K562 (cell line): Measurements from ENCODE around the gene NHS. TPM values are rescaled to one million over a fixed set of nuclear protein-coding genes. Genes with fewer than 3 reads are reported as not detected.

Source experiments
- ATAC-seq: fragments of 200-7000 bp; cut with Tn5 transposase; 3 replicates; pipeline ENCODE4 v1.9.1; 2020; ENCODE audit warnings: moderate library complexity
- BruUV-seq: library from RNA; stranded (reverse); fragments of 400-500 nt; replicated peaks from 2 replicates; lab custom pipeline; 2021; lab: Mats Ljungman, UMichigan
- CTCF ChIA-PET: fragments of 300-600 bp; formaldehyde crosslinking; extraction: SDS; loops from one replicate; lab custom pipeline; 2021; ENCODE audit warnings: low intra/inter-chr PET ratio; lab: Yijun Ruan, JAX
- POLR2A ChIA-PET: fragments of 300-600, 350-650 bp; sonication (Branson Sonifier 250); formaldehyde crosslinking; extraction: SDS; loops from one replicate; lab custom pipeline; 2021; ENCODE audit warnings: antibody characterized with exemption, inconsistent platforms; lab: Yijun Ruan, JAX
- DNase-seq, 4 experiments: peaks; one replicate each; pipeline versions ENCODE4 v3.0.0 to v3.0.0-alpha.2; 2011 to 2018; ENCODE audit warnings: low spot score in 3 of 4, mixed read lengths in 3 of 4; ENCODE audit errors: extremely low read depth in 1 of 4
- FAIRE-seq: peaks from 2 replicates; lab custom pipeline; 2011; peaks lifted over from hg19 to GRCh38; lab: Jason Lieb, UNC
- H2AFZ ChIP-seq: 2 replicates; pipeline ENCODE4 v1.6.0; 2011; ENCODE audit warnings: low read depth, low read length, control low read depth, inconsistent platforms
- H3K27ac ChIP-seq: fragments of 200-600 bp; 3 replicates; pipeline ENCODE4 v1.8.0; 2011; ENCODE audit warnings: low read depth, mild to moderate bottlenecking, control low read depth, inconsistent platforms, low read length, moderate library complexity, mixed read lengths; ENCODE audit errors: extremely low read depth
- H3K27me3 ChIP-seq, 2 experiments: fragments of 300-600 bp in 1 of 2; 2 replicates in 1 of 2; 3 replicates in 1 of 2; pipeline versions ENCODE4 v1.6.0 to v1.8.0; 2011; ENCODE audit warnings: inconsistent platforms in 2 of 2, low read length in 2 of 2, mild to moderate bottlenecking in 1 of 2, mixed read lengths in 1 of 2, moderate library complexity in 1 of 2; ENCODE audit not compliant: control insufficient read depth in 2 of 2, insufficient read depth in 2 of 2
- H3K36me3 ChIP-seq: fragments of 300-600 bp; 3 replicates; pipeline ENCODE4 v1.8.0; 2011; ENCODE audit warnings: mild to moderate bottlenecking, low read length, inconsistent platforms; ENCODE audit not compliant: control insufficient read depth, insufficient read depth
- H3K4me1 ChIP-seq, 2 experiments: fragments of 200-600 bp in 1 of 2; replicated peaks in 1 of 2; 2 replicates in 1 of 2; 3 replicates in 1 of 2; pipeline versions ENCODE4 v1.5.1 to v1.8.0; 2011; ENCODE audit warnings: inconsistent platforms in 2 of 2, low read length in 2 of 2, mild to moderate bottlenecking in 1 of 2, mixed read lengths in 1 of 2, moderate library complexity in 1 of 2; ENCODE audit not compliant: control insufficient read depth in 2 of 2, insufficient read depth in 2 of 2
- H3K4me2 ChIP-seq: 2 replicates; pipeline ENCODE4 v1.6.1; 2011; ENCODE audit warnings: low read length, control low read depth, inconsistent platforms, mixed read lengths; ENCODE audit not compliant: insufficient read depth
- H3K4me3 ChIP-seq: fragments of 200-600 bp; sonication (generic), shearing (Covaris generic); 2 replicates; pipeline ENCODE4 v1.5.1; 2016; ENCODE audit warnings: control low read depth, inconsistent platforms
- H3K79me2 ChIP-seq: fragments of 200-600 bp; 3 replicates; pipeline ENCODE4 v1.8.0; 2011; ENCODE audit warnings: low read length, inconsistent platforms; ENCODE audit not compliant: control insufficient read depth, insufficient read depth
- H3K9ac ChIP-seq, 2 experiments: 2 replicates each; pipeline versions ENCODE4 v1.6.0 to v1.6.1; 2011; ENCODE audit warnings: low read depth in 2 of 2, low read length in 2 of 2, control low read depth in 1 of 2, inconsistent platforms in 1 of 2, mild to moderate bottlenecking in 1 of 2, mixed read lengths in 1 of 2; ENCODE audit not compliant: insufficient read depth in 1 of 2
- H3K9me1 ChIP-seq: one replicate; pipeline ENCODE4 v1.6.0; 2011; ENCODE audit warnings: inconsistent platforms, mild to moderate bottlenecking, low read length, moderate library complexity; ENCODE audit not compliant: control insufficient read depth, insufficient read depth
- H3K9me3 ChIP-seq: replicated peaks from 2 replicates; pipeline ENCODE4 v1.5.1; 2011; ENCODE audit warnings: low read depth, low read length, inconsistent platforms; ENCODE audit not compliant: control insufficient read depth, insufficient read depth
- H4K20me1 ChIP-seq: replicated peaks from 2 replicates; pipeline ENCODE4 v1.6.1; 2011; ENCODE audit warnings: low read length, inconsistent platforms, mixed read lengths; ENCODE audit not compliant: control insufficient read depth, insufficient read depth
- COPS2 ChIP-seq: fragments of 450-650 bp; conservative IDR thresholded peaks from 2 replicates; pipeline ENCODE4 v1.6.1; 2016; ENCODE audit warnings: mild to moderate bottlenecking, moderate library complexity
- EWSR1 ChIP-seq: fragments of 450-650 bp; IDR thresholded peaks from 2 replicates; pipeline ENCODE4 v1.6.1; 2018; ENCODE audit warnings: borderline replicate concordance, mild to moderate bottlenecking, low read depth, moderate library complexity; ENCODE audit not compliant: partially characterized antibody
- NFYB ChIP-seq: IDR thresholded peaks from 2 replicates; pipeline ENCODE4 v1.6.1; 2011; ENCODE audit warnings: mild to moderate bottlenecking, moderate library complexity; ENCODE audit not compliant: insufficient read length; ENCODE audit errors: extremely low read depth
- PCBP2 ChIP-seq: fragments of 200-400 bp; formaldehyde crosslinking; IDR thresholded peaks from 2 replicates; pipeline ENCODE4 v1.6.1; 2018; ENCODE audit warnings: low read length, low read depth, mild to moderate bottlenecking, moderate library complexity; ENCODE audit not compliant: poor library complexity, severe bottlenecking
- STAT6 ChIP-seq: sonication (generic); formaldehyde crosslinking; IDR thresholded peaks from 2 replicates; pipeline ENCODE4 v1.8.1; 2023; ENCODE audit warnings: mild to moderate bottlenecking, missing genetic modification reagents
- WGBS: fragments of 100-300 bp; shearing (Covaris generic); methylation state at CpG from one replicate; pipeline ENCODE4 v1.1.6; 2016; ENCODE audit warnings: low coverage, mixed read lengths; ENCODE audit not compliant: insufficient coverage; ENCODE audit errors: missing lambda C conversion rate; 5-methylcytosine and 5-hydroxymethylcytosine counted together
- in situ Hi-C: fragments of 300-500 bp; cut with MboI; formaldehyde crosslinking; loops from 4 replicates; pipeline ENCODE4 v1.15.0; 2018; ENCODE audit warnings: inconsistent platforms, mixed read lengths
- intact Hi-C: fragments of 100-400 bp; cut with micrococcal nuclease; formaldehyde crosslinking; loops from 2 replicates; pipeline ENCODE4 v1.14.2; 2022
- polyA plus RNA-seq, 8 experiments: library from polyadenylated mRNA; depleted of rRNA in 4 of 8; stranded (reverse) in 5 of 8; unstranded in 3 of 8; fragments of >200 nt; fragmentation: Nextera tagmentation in 2 of 8; fragmentation: Illumina TruSeq in 1 of 8; extraction: Ambion mirVana in 2 of 8; extraction: Trizol in 1 of 8; gene quantifications; 2 replicates each; pipeline versions ENCODE4 v1.2.1 to v1.2.3, GENCODE V29; 2011 to 2014; ENCODE audit warnings: inconsistent platforms in 1 of 8, missing spikeins in 1 of 8
- total RNA-seq, 7 experiments: library from RNA; depleted of rRNA in 6 of 7; stranded (reverse); fragments of >200 nt in 6 of 7; fragmentation: Illumina TruSeq in 2 of 7; extraction: Trizol in 2 of 7; gene quantifications; 2 replicates each; pipeline versions ENCODE4 v1.2.1 to v1.2.3, GENCODE V29; 2011 to 2021; ENCODE audit warnings: low replicate concordance in 1 of 7
- TF ChIP-seq, protein P1 (sequence below), 2 experiments: fragments of 450-650 bp; formaldehyde crosslinking in 1 of 2; IDR thresholded peaks; 2 replicates each; pipeline versions ENCODE4 v1.4.0 to v1.6.1; 2014 to 2020; ENCODE audit warnings: mild to moderate bottlenecking in 2 of 2, borderline replicate concordance in 1 of 2, low read depth in 1 of 2
- TF ChIP-seq, protein P2 (sequence below): fragments of 250-450 bp; sonication (Bioruptor Pico); IDR thresholded peaks from 2 replicates; pipeline ENCODE4 v1.5.0; 2022; ENCODE audit warnings: mild to moderate bottlenecking

Gene NHS
- total and polyA plus RNA-seq, 9 of the 15 experiments (the other 6 are each of a cell fraction or from before 2014, with no cell fraction given) = 0.02 TPM; not detected in 8

GRCh38 chrX:17520016-17520615 lies 145.1 kb downstream of the NHS start:
- Histone ChIP-seq H3K4me1 (no peaks in the 10 kb centered on the region), H3K9ac (no peak overlapping the region), H3K36me3 (no peaks in the 10 kb centered on the region), H3K79me2 (no peaks in the 10 kb centered on the region), H3K27me3 (no peaks in the 10 kb centered on the region), H3K4me2 (no peak overlapping the region), H2AFZ (no peak overlapping the region), H3K4me3 (no peak overlapping the region), H3K9me3 (no peaks in the 10 kb centered on the region), H3K9me1 (no peaks in the 10 kb centered on the region), H3K27ac (no peak overlapping the region), H4K20me1 (no peaks in the 10 kb centered on the region)
- intact Hi-C loops (no loop called here), in situ Hi-C loops (no loop called here)
- DNase-seq = no peak
- TF ChIP-seq, protein P1, sequence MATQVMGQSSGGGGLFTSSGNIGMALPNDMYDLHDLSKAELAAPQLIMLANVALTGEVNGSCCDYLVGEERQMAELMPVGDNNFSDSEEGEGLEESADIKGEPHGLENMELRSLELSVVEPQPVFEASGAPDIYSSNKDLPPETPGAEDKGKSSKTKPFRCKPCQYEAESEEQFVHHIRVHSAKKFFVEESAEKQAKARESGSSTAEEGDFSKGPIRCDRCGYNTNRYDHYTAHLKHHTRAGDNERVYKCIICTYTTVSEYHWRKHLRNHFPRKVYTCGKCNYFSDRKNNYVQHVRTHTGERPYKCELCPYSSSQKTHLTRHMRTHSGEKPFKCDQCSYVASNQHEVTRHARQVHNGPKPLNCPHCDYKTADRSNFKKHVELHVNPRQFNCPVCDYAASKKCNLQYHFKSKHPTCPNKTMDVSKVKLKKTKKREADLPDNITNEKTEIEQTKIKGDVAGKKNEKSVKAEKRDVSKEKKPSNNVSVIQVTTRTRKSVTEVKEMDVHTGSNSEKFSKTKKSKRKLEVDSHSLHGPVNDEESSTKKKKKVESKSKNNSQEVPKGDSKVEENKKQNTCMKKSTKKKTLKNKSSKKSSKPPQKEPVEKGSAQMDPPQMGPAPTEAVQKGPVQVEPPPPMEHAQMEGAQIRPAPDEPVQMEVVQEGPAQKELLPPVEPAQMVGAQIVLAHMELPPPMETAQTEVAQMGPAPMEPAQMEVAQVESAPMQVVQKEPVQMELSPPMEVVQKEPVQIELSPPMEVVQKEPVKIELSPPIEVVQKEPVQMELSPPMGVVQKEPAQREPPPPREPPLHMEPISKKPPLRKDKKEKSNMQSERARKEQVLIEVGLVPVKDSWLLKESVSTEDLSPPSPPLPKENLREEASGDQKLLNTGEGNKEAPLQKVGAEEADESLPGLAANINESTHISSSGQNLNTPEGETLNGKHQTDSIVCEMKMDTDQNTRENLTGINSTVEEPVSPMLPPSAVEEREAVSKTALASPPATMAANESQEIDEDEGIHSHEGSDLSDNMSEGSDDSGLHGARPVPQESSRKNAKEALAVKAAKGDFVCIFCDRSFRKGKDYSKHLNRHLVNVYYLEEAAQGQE (IDR thresholded peaks at IDR 0.05; ENCODE audit: borderline replicate concordance) = no peak
- TF ChIP-seq, protein P1 (CRISPR knock-in tag; IDR thresholded peaks at IDR 0.05; ENCODE audit: low read depth) = no peak
- TF ChIP-seq NFYB (no peak), EWSR1 (no peak), PCBP2 (no peak), COPS2 (no peak), STAT6 (CRISPR knock-in tag) (no peak)
- TF ChIP-seq, protein P2, sequence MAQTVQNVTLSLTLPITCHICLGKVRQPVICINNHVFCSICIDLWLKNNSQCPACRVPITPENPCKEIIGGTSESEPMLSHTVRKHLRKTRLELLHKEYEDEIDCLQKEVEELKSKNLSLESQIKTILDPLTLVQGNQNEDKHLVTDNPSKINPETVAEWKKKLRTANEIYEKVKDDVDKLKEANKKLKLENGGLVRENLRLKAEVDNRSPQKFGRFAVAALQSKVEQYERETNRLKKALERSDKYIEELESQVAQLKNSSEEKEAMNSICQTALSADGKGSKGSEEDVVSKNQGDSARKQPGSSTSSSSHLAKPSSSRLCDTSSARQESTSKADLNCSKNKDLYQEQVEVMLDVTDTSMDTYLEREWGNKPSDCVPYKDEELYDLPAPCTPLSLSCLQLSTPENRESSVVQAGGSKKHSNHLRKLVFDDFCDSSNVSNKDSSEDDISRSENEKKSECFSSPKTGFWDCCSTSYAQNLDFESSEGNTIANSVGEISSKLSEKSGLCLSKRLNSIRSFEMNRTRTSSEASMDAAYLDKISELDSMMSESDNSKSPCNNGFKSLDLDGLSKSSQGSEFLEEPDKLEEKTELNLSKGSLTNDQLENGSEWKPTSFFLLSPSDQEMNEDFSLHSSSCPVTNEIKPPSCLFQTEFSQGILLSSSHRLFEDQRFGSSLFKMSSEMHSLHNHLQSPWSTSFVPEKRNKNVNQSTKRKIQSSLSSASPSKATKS (CRISPR knock-in tag) = no peak
- 0% methylated on average over 2 of the region's 2 CpGs for WGBS
- CTCF ChIA-PET = no interaction called here
- FAIRE-seq = no peak
- ATAC-seq = no peak
- no TSS peak for BruUV-seq
- POLR2A ChIA-PET = no interaction called here
